DOHH2 (cell line): ENCODE data around the gene SF3A1.
"Not testable (repeated sequence)": the region's sequence is repeated elsewhere in the genome, so short reads cannot be mapped to it uniquely, and the experiment has no call there.

Experiments used
- H3F3A ChIP-seq: fragments of 200-600 bp; sonication (generic), shearing (Covaris generic); 2 replicates; pipeline ENCODE4 v1.6.0; 2016; ENCODE audit warnings: antibody characterized with exemption, mild to moderate bottlenecking; ENCODE audit not compliant: control insufficient read depth, insufficient read depth
- H3K27ac ChIP-seq: fragments of 200-600 bp; sonication (generic); 2 replicates; pipeline ENCODE4 v1.5.1; 2014; ENCODE audit warnings: low read depth, mild to moderate bottlenecking, low read length, moderate library complexity
- H3K27me3 ChIP-seq: fragments of 200-600 bp; sonication (generic); 2 replicates; pipeline ENCODE4 v1.6.1; 2014; ENCODE audit warnings: mild to moderate bottlenecking, low read length, mixed read lengths; ENCODE audit not compliant: control insufficient read depth
- H3K36me3 ChIP-seq: fragments of 200-600 bp; sonication (generic); 2 replicates; pipeline ENCODE4 v1.6.1; 2014; ENCODE audit warnings: mild to moderate bottlenecking, low read length, moderate library complexity, mixed read lengths; ENCODE audit not compliant: control insufficient read depth
- H3K4me1 ChIP-seq: fragments of 200-600 bp; sonication (generic); 2 replicates; pipeline ENCODE4 v1.6.1; 2014; ENCODE audit warnings: mild to moderate bottlenecking, low read length, mixed read lengths; ENCODE audit not compliant: control insufficient read depth
- H3K4me2 ChIP-seq: fragments of 200-600 bp; sonication (generic); 2 replicates; pipeline ENCODE4 v1.6.0; 2014; ENCODE audit warnings: mild to moderate bottlenecking, low read length, moderate library complexity
- H3K4me3 ChIP-seq: fragments of 200-600 bp; sonication (generic); 2 replicates; pipeline ENCODE4 v1.5.1; 2014; ENCODE audit warnings: mild to moderate bottlenecking, low read length, mixed read lengths
- H3K79me2 ChIP-seq: fragments of 200-600 bp; sonication (generic); 2 replicates; pipeline ENCODE4 v1.6.1; 2014; ENCODE audit warnings: mild to moderate bottlenecking, low read length, mixed read lengths; ENCODE audit not compliant: control insufficient read depth
- H3K9me2 ChIP-seq: fragments of 200-600 bp; sonication (generic); replicated peaks from 2 replicates; pipeline ENCODE4 v1.6.1; 2014; ENCODE audit warnings: mild to moderate bottlenecking, low read length, mixed read lengths; ENCODE audit not compliant: control insufficient read depth
- H3K9me3 ChIP-seq: fragments of 200-600 bp; sonication (generic); 2 replicates; pipeline ENCODE4 v1.6.1; 2014; ENCODE audit warnings: antibody characterized with exemption, low read length, mixed read lengths; ENCODE audit not compliant: control insufficient read depth, insufficient read depth
- H4K20me1 ChIP-seq: fragments of 200-600 bp; sonication (generic); 2 replicates; pipeline ENCODE4 v1.6.0; 2014; ENCODE audit warnings: low read depth, mild to moderate bottlenecking, antibody characterized with exemption, low read length, moderate library complexity; ENCODE audit not compliant: control insufficient read depth, insufficient read depth
- CTCF ChIP-seq: fragments of 200-600 bp; sonication (generic); IDR thresholded peaks from one replicate; pipeline ENCODE4 v1.5.1; 2014; ENCODE audit warnings: antibody characterized with exemption, mild to moderate bottlenecking, low read depth, low read length; ENCODE audit not compliant: poor library complexity, severe bottlenecking
- EZH2phosphoT487 ChIP-seq: fragments of 200-600 bp; sonication (generic); IDR thresholded peaks from 2 replicates; pipeline ENCODE4 v1.6.1; 2017; ENCODE audit warnings: borderline replicate concordance, mild to moderate bottlenecking, antibody characterized with exemption, low read length, moderate library complexity, mixed read lengths

The SF3A1 gene

GRCh38 chr22:30344447-30345200 is 12.1 kb downstream of the SF3A1 start:
- no peak overlapping the region for H3K27ac ChIP-seq
- peaks cover 97% of the 10 kb centered on the region for H3K36me3 ChIP-seq
- H3F3A ChIP-seq: no peaks in the 10 kb centered on the region
- no peak overlapping the region for H3K4me2 ChIP-seq
- no peak overlapping the region for H3K4me3 ChIP-seq
- H3K9me2 ChIP-seq: no peaks in the 10 kb centered on the region
- H4K20me1 ChIP-seq: no peaks in the 10 kb centered on the region; the same call in 1 of the 2 replicates
- H3K4me1 ChIP-seq: no peaks in the 10 kb centered on the region
- no peaks in the 10 kb centered on the region for H3K9me3 ChIP-seq
- H3K79me2 ChIP-seq: peaks cover 22% of the 10 kb centered on the region
- H3K27me3 ChIP-seq: no peaks in the 10 kb centered on the region
- no peak for TF ChIP-seq CTCF
- no peak for TF ChIP-seq EZH2phosphoT487

DNA sequence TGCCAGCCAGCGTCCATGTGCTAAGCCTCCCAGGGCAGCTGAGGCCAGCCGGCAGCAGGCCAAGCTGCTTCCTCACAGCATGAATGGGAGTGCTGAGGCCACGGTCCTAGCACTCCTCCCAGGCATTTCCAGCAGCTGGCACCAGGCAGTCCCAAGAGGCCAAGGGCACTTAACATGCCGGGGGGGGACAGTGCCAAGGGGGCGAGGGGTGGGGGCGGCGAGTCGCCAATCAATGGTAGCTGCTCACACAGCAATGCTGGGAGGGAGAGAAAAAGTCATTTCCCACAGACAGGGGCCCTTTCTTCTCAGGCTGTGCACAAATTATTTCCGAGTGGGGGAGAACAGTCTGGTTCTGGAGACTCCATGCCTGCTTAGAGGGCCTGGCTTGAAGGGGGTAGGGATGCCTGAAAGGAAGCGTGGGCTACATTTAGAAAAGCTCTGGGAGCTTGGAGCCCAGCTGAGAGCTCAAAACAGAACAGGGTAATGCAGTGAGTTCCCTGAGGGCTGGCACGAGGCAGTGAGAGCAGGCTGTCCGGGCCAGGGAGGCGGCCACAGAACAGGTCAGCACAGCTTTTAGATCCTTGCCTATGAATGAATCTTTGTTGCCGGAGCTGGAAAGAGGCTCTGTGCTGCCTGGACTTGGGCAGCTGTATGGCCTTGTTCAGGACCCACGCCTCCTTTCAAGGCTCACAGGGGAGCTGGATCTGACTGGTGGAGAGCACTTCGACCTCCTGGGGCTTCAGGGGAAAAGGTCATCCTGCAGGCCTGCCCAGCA is 15.6 kb downstream of the SF3A1 start:
- Histone ChIP-seq H3K36me3 (peaks cover 98% of the 10 kb centered on the region), H4K20me1 (no peaks in the 10 kb centered on the region; the same call in 1 of the 2 replicates), H3K27me3 (no peaks in the 10 kb centered on the region), H3K9me2 (no peaks in the 10 kb centered on the region), H3K27ac (no peak overlapping the region), H3F3A (no peaks in the 10 kb centered on the region), H3K4me1 (no peaks in the 10 kb centered on the region), H3K79me2 (no peaks in the 10 kb centered on the region), H3K4me2 (no peak overlapping the region), H3K4me3 (no peak overlapping the region), H3K9me3 (no peaks in the 10 kb centered on the region)
- TF ChIP-seq EZH2phosphoT487: no peak
- TF ChIP-seq CTCF: no peak

GRCh38 chr22:30338802-30339201 is 17.9 kb downstream of the SF3A1 start:
- Histone ChIP-seq H3K9me2 (no peaks in the 10 kb centered on the region), H3K79me2 (no peaks in the 10 kb centered on the region), H3K4me3 (no peak overlapping the region), H3K27me3 (no peaks in the 10 kb centered on the region), H4K20me1 (no peaks in the 10 kb centered on the region), H3K36me3 (peaks cover 98% of the 10 kb centered on the region), H3K27ac (no peak overlapping the region), H3K4me1 (no peaks in the 10 kb centered on the region), H3F3A (no peaks in the 10 kb centered on the region), H3K9me3 (no peaks in the 10 kb centered on the region), H3K4me2 (no peak overlapping the region)
- no peak for TF ChIP-seq EZH2phosphoT487
- no peak for TF ChIP-seq CTCF

DNA sequence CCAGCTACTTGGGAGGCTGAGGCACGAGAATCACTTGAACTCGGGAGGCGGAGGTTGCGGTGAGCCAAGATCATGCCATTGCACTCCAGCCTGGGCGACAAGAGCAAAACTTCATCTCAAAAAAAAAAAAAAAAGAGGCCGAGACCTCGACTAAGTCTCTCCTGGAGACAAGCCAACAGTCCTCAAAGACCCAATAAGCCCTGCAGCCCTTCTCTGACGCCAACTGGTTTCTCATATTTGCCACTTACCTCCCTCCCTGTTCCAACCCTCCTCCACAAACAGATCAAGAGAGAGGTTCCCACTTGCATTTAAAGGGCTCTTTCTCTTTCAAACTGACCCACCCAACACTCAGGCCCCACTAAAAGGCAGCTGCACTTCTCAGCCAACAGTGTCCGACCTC is 18.4 kb downstream of the SF3A1 start:
- H3K4me2 ChIP-seq, H3K9me3 ChIP-seq, H3F3A ChIP-seq, H3K9me2 ChIP-seq, H3K4me1 ChIP-seq, H3K27ac ChIP-seq, H3K4me3 ChIP-seq, H4K20me1 ChIP-seq, H3K27me3 ChIP-seq, H3K79me2 ChIP-seq: not testable (repeated sequence)
- H3K36me3 ChIP-seq: peaks cover 98% of the 10 kb centered on the region
